ENCODE data around the gene KCNA5. TPM values are rescaled to one million over a fixed set of nuclear protein-coding genes. Genes with fewer than 3 reads are reported as not detected.

KCNA5 gene
- total and polyA plus RNA-seq, 2 of the 13 experiments (the other 11 are each of a cell fraction or from before 2014, with no cell fraction given) = not detected

GRCh38 chr12:5017638-5018348 is 25.9 kb upstream of the KCNA5 start:
- ATAC-seq = no peak
- TF ChIP-seq PRDM4 (CRISPR knock-in tag; IDR thresholded peaks at IDR 0.05; ENCODE audit: borderline replicate concordance) = no peak
- no peak for TF ChIP-seq ZNF543 (CRISPR knock-in tag; IDR thresholded peaks at IDR 0.05)
- no peak for TF ChIP-seq AHR (CRISPR knock-in tag; IDR thresholded peaks at IDR 0.05)
- TF ChIP-seq LCORL (IDR thresholded peaks at IDR 0.05) = no peak
- TF ChIP-seq LCORL (CRISPR knock-in tag; IDR thresholded peaks at IDR 0.05) = no peak
- no peak for TF ChIP-seq JUND (CRISPR knock-in tag; IDR thresholded peaks at IDR 0.05)
- TF ChIP-seq, protein P1, sequence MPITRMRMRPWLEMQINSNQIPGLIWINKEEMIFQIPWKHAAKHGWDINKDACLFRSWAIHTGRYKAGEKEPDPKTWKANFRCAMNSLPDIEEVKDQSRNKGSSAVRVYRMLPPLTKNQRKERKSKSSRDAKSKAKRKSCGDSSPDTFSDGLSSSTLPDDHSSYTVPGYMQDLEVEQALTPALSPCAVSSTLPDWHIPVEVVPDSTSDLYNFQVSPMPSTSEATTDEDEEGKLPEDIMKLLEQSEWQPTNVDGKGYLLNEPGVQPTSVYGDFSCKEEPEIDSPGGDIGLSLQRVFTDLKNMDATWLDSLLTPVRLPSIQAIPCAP (CRISPR knock-in tag; IDR thresholded peaks at IDR 0.05; ENCODE audit: low read depth) = no peak
- TF ChIP-seq ZNF503 (CRISPR knock-in tag; IDR thresholded peaks at IDR 0.05) = no peak
- no peak for TF ChIP-seq JUN (CRISPR knock-in tag; IDR thresholded peaks at IDR 0.05)
- no peak for TF ChIP-seq CEBPG (CRISPR knock-in tag; IDR thresholded peaks at IDR 0.05)
- TF ChIP-seq MLX (CRISPR knock-in tag; IDR thresholded peaks at IDR 0.05) = no peak
- TF ChIP-seq MAF1 (CRISPR knock-in tag; IDR thresholded peaks at IDR 0.05; ENCODE audit: borderline replicate concordance) = no peak
- TF ChIP-seq, protein P2, sequence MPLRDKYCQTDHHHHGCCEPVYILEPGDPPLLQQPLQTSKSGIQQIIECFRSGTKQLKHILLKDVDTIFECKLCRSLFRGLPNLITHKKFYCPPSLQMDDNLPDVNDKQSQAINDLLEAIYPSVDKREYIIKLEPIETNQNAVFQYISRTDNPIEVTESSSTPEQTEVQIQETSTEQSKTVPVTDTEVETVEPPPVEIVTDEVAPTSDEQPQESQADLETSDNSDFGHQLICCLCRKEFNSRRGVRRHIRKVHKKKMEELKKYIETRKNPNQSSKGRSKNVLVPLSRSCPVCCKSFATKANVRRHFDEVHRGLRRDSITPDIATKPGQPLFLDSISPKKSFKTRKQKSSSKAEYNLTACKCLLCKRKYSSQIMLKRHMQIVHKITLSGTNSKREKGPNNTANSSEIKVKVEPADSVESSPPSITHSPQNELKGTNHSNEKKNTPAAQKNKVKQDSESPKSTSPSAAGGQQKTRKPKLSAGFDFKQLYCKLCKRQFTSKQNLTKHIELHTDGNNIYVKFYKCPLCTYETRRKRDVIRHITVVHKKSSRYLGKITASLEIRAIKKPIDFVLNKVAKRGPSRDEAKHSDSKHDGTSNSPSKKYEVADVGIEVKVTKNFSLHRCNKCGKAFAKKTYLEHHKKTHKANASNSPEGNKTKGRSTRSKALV (CRISPR knock-in tag; IDR thresholded peaks at IDR 0.05) = no peak
- TF ChIP-seq ZNF891 (CRISPR knock-in tag; IDR thresholded peaks at IDR 0.05) = no peak
- TF ChIP-seq GTF2F1 (IDR thresholded peaks at IDR 0.05; ENCODE audit: low read length) = no peak
- TF ChIP-seq MTF2 (CRISPR knock-in tag; IDR thresholded peaks at IDR 0.05; ENCODE audit: borderline replicate concordance) = no peak

More at GRCh38 chr12:5017638-5018348, 25.9 kb upstream of the KCNA5 start:
- in situ Hi-C loops (cut with HindIII; ENCODE audit: extremely low pct_ligation_motif_present, low pct_unique_long_range_greater_than_20kb) (no loop called here), intact Hi-C loops (cut with micrococcal nuclease; ENCODE audit: unreplicated experiment) (no loop called here)
- no peak for FAIRE-seq
- H3K4me1 ChIP-seq (ENCODE audit: insufficient read depth, low read length) = no peaks in the 10 kb centered on the region
- BruUV-seq (replicated peaks) = no TSS peak
- H3K4me3 ChIP-seq (replicated peaks in 1 of 3; ENCODE audit: insufficient read depth in 1 of 3, low read depth in 2 of 3, low read length in 3 of 3) = no peak overlapping the region
- H4K20me1 ChIP-seq (ENCODE audit: insufficient read depth, low read length) = no peaks in the 10 kb centered on the region
- H3K9me3 ChIP-seq (ENCODE audit: low read length) = no peaks in the 10 kb centered on the region
- CTCF ChIA-PET (ENCODE audit: low intra/inter-chr PET ratio, low total read pairs) = no interaction called here
- no peak overlapping the region for H3K27ac ChIP-seq (ENCODE audit: extremely low read length, insufficient read depth, low read length)
- H2AFZ ChIP-seq (ENCODE audit: low read length) = no peak overlapping the region
- no peaks in the 10 kb centered on the region for H3K36me3 ChIP-seq (replicated peaks in 1 of 2; ENCODE audit: control insufficient read depth in 1 of 2, insufficient read depth in 2 of 2, low read length in 2 of 2)
- H3K27me3 ChIP-seq (ENCODE audit: control insufficient read depth in 1 of 2, insufficient read depth in 2 of 2, low read length in 2 of 2) = peaks cover 3 to 23% of the 10 kb centered on the region in 2 experiments; a peak in 1 of 5 replicates
- DNase-seq (ENCODE audit: low spot score) = no peak
- no peak overlapping the region for H3K4me2 ChIP-seq (ENCODE audit: low read depth, low read length)
- no peaks in the 10 kb centered on the region for H3K79me2 ChIP-seq (ENCODE audit: insufficient read depth, low read length)
- POLR2A ChIA-PET = no interaction called here
- no peak overlapping the region for H3K9ac ChIP-seq (ENCODE audit: insufficient read depth, low read depth, low read length)
- WGBS (ENCODE audit: low lambda C conversion rate) = 28% methylated on average over 24 of the region's 24 CpGs

Data from HepG2 (cell line).